ENCODE measurements around the gene EIF4EBP3. TPM values are rescaled to one million over a fixed set of nuclear protein-coding genes. Genes with fewer than 3 reads are reported as not detected.

EIF4EBP3 gene
- total RNA-seq, 1 donor: 0.86 TPM

DNA sequence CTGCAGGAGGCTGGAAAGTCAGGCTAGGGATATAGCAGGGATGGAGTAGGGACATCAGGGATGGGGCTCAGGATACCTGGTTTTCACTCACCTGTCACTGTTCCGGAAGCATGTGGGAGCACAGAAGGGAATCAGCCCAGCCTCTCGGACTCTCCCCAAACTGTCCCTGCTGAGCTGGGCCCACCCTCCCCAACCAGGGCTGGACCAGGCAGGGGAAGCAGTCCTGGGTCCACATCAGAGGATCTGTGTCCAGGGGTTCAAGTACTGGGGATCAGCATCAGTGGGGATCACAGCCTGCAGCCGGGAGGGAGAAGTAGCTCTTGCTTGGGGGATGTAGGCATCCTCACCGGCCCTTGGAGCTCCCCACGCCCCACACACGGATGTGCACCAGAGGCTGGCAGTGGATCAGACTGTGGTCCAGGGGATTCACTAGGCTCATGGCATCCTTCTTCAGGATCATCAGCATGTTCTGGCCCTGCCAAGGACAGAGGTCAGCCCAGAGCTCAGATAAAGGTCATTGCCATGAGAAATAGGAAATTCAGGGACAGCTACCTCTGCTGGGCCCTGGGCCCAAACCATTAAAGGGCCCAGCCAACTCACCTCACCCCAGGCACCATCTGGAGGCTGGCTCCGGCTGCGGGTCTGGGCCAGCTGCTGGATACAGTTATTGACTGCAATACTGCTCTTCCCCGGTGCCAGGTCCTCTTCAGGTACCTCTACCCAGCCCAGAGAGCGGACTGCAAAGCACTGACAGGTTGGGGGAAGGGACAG lies 14.5 kb downstream of the EIF4EBP3 start:
- no peak for DNase-seq (ENCODE audit: low read depth)
- H3K4me3 ChIP-seq (ENCODE audit: low read depth, low read length): no peak overlapping the region
- TF ChIP-seq, protein P1, sequence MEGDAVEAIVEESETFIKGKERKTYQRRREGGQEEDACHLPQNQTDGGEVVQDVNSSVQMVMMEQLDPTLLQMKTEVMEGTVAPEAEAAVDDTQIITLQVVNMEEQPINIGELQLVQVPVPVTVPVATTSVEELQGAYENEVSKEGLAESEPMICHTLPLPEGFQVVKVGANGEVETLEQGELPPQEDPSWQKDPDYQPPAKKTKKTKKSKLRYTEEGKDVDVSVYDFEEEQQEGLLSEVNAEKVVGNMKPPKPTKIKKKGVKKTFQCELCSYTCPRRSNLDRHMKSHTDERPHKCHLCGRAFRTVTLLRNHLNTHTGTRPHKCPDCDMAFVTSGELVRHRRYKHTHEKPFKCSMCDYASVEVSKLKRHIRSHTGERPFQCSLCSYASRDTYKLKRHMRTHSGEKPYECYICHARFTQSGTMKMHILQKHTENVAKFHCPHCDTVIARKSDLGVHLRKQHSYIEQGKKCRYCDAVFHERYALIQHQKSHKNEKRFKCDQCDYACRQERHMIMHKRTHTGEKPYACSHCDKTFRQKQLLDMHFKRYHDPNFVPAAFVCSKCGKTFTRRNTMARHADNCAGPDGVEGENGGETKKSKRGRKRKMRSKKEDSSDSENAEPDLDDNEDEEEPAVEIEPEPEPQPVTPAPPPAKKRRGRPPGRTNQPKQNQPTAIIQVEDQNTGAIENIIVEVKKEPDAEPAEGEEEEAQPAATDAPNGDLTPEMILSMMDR (IDR thresholded peaks at IDR 0.05; ENCODE audit: insufficient read depth, low read depth, low read length): no peak

DNA sequence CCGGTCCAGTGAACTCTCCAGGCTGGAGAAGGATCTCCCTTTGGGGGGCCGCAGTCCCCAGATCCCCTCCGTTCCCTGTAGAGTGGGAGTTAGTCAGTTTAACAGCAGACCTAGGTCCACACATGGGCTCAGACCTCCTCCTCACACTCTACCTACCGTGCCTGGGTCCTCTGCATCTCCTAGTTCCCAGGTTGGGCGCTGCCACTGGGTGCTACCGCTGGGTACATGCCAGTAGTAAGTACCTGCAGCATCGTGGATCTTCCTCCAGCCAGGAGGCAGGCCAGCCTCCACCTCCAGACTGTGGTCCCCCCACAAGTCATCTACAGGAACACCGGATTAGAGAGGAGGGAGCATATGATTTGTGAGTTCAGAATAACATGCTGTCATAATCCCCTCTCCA lies 16.1 kb downstream of the EIF4EBP3 start:
- TF ChIP-seq, protein P1 (IDR thresholded peaks at IDR 0.05; ENCODE audit: insufficient read depth, low read depth, low read length): no peak
- DNase-seq (ENCODE audit: low read depth): no peak
- H3K4me3 ChIP-seq (ENCODE audit: low read depth, low read length): peak overlapping the region; percentile 97

DNA sequence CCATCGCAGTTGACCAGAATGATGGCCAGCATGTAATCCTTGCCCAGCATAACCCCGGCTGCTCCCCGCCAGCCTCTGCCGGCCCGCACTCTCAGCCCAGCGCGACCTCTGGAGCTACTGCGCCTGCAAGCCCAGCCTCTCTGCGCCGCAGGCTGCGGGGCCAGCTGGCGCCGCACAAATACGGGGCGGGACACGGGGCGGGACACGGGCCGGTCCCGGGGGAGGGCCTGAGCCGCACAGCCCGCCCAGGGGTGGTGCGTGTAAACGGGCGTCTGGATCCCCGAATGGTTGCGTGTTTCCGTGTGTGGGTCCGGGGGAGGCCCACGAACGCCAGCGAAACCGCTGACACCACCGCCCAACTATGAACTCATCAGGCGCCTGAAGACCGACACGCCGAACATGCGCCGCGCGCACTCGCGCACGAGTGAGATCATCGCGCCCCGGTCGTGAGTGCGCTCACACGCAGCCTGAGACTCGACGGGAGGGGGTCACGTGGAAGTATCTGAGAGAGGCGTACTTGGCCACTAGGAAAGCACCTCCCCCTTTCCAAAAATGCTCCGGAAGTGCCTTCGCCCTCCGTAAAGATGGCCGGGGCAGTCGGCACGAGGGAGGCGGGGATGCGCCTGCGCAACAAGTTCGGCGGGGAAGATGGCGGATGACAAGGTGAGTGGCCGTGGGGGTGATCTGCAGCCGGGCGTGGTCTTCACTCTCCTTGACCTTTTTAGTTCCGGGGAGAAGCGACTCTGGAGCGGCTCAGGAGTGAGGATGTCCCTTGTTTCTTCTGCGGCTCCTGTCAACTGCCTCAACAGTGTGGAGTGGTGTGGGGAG lies 16.9 kb downstream of the EIF4EBP3 start, which contains the start of the genes APBB3 and SLC35A4:
TSS of gene APBB3 (minus strand) at position 403 of the 828 bp plus-strand sequence. CDS start at position 50, 353 bp downstream.
TSS of gene SLC35A4 (plus strand) at position 633 of the 828 bp plus-strand sequence. CDS start 2,342 bp downstream, outside the sequence.
- peak; percentile 99 for DNase-seq (ENCODE audit: low read depth)
- H3K4me3 ChIP-seq (ENCODE audit: low read depth, low read length): peak within 1 kb of the TSS; percentile 97
- TF ChIP-seq, protein P1 (IDR thresholded peaks at IDR 0.05; ENCODE audit: insufficient read depth, low read depth, low read length): no peak

DNA sequence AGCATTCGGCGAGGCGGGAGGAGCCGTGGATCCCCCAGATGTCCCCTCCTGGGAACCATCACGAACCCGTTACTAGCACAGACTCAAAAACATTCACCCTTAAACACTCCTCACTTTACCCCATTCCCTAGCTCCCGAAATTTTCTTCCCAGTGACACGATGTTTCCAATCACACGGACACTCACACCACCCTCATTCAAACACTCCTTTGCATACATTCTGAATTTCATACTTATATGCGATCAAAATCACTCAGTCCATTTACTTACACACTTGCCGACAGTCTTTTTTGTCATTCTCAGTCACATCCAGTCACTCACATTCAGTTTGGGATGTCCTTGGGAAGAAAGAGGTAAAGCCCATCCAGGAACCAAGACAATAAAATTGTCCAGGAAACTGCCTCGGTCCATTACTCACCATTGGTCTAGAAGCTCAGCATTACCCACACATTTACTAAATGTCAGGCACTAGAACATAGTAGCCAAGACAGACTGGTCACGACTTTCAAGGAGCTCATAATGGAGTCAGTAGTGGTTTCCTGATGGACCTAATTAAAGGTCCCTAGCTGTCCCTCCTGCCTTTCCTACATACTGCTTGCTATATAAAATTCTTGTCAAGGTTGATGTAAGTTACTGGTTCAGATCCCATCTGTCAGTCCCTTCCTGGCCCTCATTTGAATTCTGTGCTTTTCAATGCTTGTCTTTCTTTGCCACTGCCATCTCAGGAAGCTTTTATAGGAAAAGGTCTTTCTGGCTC lies 17.7 kb downstream of the EIF4EBP3 start:
- peak overlapping the region; percentile 97 for H3K4me3 ChIP-seq (ENCODE audit: low read depth, low read length)
- TF ChIP-seq, protein P1 (IDR thresholded peaks at IDR 0.05; ENCODE audit: insufficient read depth, low read depth, low read length): no peak
- peak; percentile 27 for DNase-seq (ENCODE audit: low read depth)

DNA sequence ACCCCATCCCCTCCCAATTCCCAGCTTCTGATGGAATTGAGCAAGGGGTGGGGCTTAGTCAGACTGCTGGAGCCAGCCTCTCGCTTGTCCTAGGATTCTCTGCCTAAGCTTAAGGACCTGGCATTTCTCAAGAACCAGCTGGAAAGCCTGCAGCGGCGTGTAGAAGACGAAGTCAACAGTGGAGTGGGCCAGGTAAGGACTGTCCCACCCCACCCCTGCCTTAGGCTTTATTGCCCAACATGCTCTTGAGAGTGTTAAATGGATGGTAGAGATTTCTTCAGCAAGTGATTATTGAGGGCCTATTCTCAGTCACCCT lies 18.3 kb downstream of the EIF4EBP3 start:
- peak; percentile 57 for DNase-seq (ENCODE audit: low read depth)
- TF ChIP-seq, protein P1 (IDR thresholded peaks at IDR 0.05; ENCODE audit: insufficient read depth, low read depth, low read length): no peak
- H3K4me3 ChIP-seq (ENCODE audit: low read depth, low read length): peak overlapping the region; percentile 97

DNA sequence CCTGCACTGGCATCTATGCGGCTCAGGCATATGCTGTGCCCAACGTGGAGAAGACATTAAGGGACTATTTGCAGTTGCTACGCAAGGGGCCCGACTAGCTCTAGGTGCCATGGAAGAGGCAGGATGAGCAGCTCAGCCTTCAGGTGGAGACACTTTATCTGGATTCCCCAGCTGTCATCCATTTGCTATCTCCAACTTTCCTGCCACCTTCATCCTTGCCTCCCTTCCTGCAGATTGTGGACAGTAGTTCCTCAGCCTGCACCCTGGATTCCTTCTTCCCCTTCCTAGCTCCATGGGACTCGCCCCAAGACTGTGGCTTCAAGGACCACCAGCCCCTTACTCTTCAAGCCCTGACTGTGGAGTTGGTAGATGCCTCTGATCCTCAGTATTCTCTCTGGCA lies 19.2 kb downstream of the EIF4EBP3 start:
- TF ChIP-seq, protein P1 (IDR thresholded peaks at IDR 0.05; ENCODE audit: insufficient read depth, low read depth, low read length): no peak
- DNase-seq (ENCODE audit: low read depth): no peak
- no peak overlapping the region for H3K4me3 ChIP-seq (ENCODE audit: low read depth, low read length)
